HEK293 (cell line): ENCODE measurements around the gene CYP26A1.

Source experiments
- CTCF ChIA-PET: fragments of 350-600 bp; formaldehyde crosslinking; extraction: SDS; loops from one replicate; lab custom pipeline; 2021; ENCODE audit warnings: antibody characterized with exemption; lab: Yijun Ruan, JAX
- POLR2A ChIA-PET: fragments of 300-600 bp; formaldehyde crosslinking; extraction: SDS; loops from one replicate; lab custom pipeline; 2020; ENCODE audit warnings: antibody characterized with exemption, inconsistent platforms; lab: Yijun Ruan, JAX
- H3K27ac ChIP-seq: fragments of 200-500 bp; sonication (Bioruptor generic); 2 replicates; pipeline ENCODE4 v1.5.1; 2014; ENCODE audit warnings: low read depth, low read length, control low read depth, inconsistent platforms; ENCODE audit errors: extremely low read depth
- H3K36me3 ChIP-seq, 2 experiments: fragments of 200-500 bp in 1 of 2; sonication (Bioruptor generic) in 1 of 2; 1 replicate in 1 of 2; 2 replicates in 1 of 2; pipeline ENCODE4 v1.5.1; 2014 to 2017; ENCODE audit warnings: inconsistent platforms in 2 of 2, low read length in 2 of 2; ENCODE audit not compliant: control insufficient read depth in 2 of 2, insufficient read depth in 1 of 2
- H3K4me1 ChIP-seq: fragments of 200-500 bp; sonication (Bioruptor generic); 2 replicates; pipeline ENCODE4 v1.5.1; 2014; ENCODE audit warnings: mild to moderate bottlenecking, low read length, inconsistent platforms; ENCODE audit not compliant: control insufficient read depth, insufficient read depth
- H3K4me3 ChIP-seq: 2 replicates; pipeline ENCODE4 v1.5.1; 2011; ENCODE audit warnings: low read depth, mild to moderate bottlenecking, control low read depth, low read length, moderate library complexity
- H3K9me3 ChIP-seq: fragments of 200-500 bp; sonication (Bioruptor generic); 2 replicates; pipeline ENCODE4 v1.5.1; 2014; ENCODE audit warnings: low read depth, low read length, inconsistent platforms; ENCODE audit not compliant: control insufficient read depth, insufficient read depth
- ELK4 ChIP-seq: IDR thresholded peaks from 2 replicates; pipeline ENCODE4 v1.6.1; 2011; ENCODE audit warnings: mild to moderate bottlenecking, low read depth, low read length, borderline replicate concordance
- FEZF1 ChIP-seq: fragments of 450-650 bp; formaldehyde crosslinking; IDR thresholded peaks from 2 replicates; pipeline ENCODE4 v1.5.1; 2016; ENCODE audit warnings: missing biosample characterization, missing genetic modification characterization
- KLF10 ChIP-seq: fragments of 450-650 bp; IDR thresholded peaks from 2 replicates; pipeline ENCODE4 v1.5.1; 2018; ENCODE audit warnings: missing biosample characterization, mild to moderate bottlenecking, missing genetic modification characterization
- RBAK ChIP-seq: fragments of 450-650 bp; formaldehyde crosslinking; IDR thresholded peaks from 2 replicates; pipeline ENCODE4 v1.5.1; 2016; ENCODE audit warnings: missing biosample characterization, missing genetic modification characterization
- REST ChIP-seq: fragments of 450-650 bp; formaldehyde crosslinking; IDR thresholded peaks from 2 replicates; pipeline ENCODE4 v1.5.1; 2016; ENCODE audit warnings: missing biosample characterization, missing genetic modification characterization
- ZNF10 ChIP-seq: fragments of 450-650 bp; formaldehyde crosslinking; IDR thresholded peaks from 2 replicates; pipeline ENCODE4 v1.5.1; 2017; ENCODE audit warnings: missing biosample characterization, missing genetic modification characterization
- ZNF26 ChIP-seq: fragments of 450-650 bp; formaldehyde crosslinking; IDR thresholded peaks from 2 replicates; pipeline ENCODE4 v1.5.1; 2016; ENCODE audit warnings: missing biosample characterization, missing genetic modification characterization
- ZNF366 ChIP-seq: fragments of 450-650 bp; formaldehyde crosslinking; conservative IDR thresholded peaks from 2 replicates; pipeline ENCODE4 v1.5.1; 2016; ENCODE audit warnings: missing biosample characterization, missing genetic modification characterization
- ZNF404 ChIP-seq: fragments of 450-650 bp; formaldehyde crosslinking; IDR thresholded peaks from 2 replicates; pipeline ENCODE4 v1.5.1; 2017; ENCODE audit warnings: missing biosample characterization, missing genetic modification characterization
- ZNF670 ChIP-seq: fragments of 450-650 bp; formaldehyde crosslinking; IDR thresholded peaks from 2 replicates; pipeline ENCODE4 v1.5.1; 2016; ENCODE audit warnings: missing biosample characterization, missing genetic modification characterization, low read depth
- ZNF707 ChIP-seq: fragments of 450-650 bp; formaldehyde crosslinking; IDR thresholded peaks from 2 replicates; pipeline ENCODE4 v1.5.1; 2016; ENCODE audit warnings: missing biosample characterization, missing genetic modification characterization
- ZNF76 ChIP-seq: fragments of 450-650 bp; formaldehyde crosslinking; IDR thresholded peaks from 2 replicates; pipeline ENCODE4; 2016; ENCODE audit warnings: low read depth, missing biosample characterization, missing genetic modification characterization, borderline replicate concordance
- ZNF792 ChIP-seq: fragments of 450-650 bp; formaldehyde crosslinking; IDR thresholded peaks from 2 replicates; pipeline ENCODE4 v1.5.1; 2016; ENCODE audit warnings: missing biosample characterization, missing genetic modification characterization
- ZNF837 ChIP-seq: fragments of 450-650 bp; formaldehyde crosslinking; IDR thresholded peaks from 2 replicates; pipeline ENCODE4 v1.5.1; 2016; ENCODE audit warnings: missing biosample characterization, missing genetic modification characterization
- TF ChIP-seq, protein P1 (sequence below): fragments of 450-650 bp; formaldehyde crosslinking; IDR thresholded peaks from 2 replicates; pipeline ENCODE4 v1.5.1; 2016; ENCODE audit warnings: missing biosample characterization, missing genetic modification characterization

Gene CYP26A1

DNA sequence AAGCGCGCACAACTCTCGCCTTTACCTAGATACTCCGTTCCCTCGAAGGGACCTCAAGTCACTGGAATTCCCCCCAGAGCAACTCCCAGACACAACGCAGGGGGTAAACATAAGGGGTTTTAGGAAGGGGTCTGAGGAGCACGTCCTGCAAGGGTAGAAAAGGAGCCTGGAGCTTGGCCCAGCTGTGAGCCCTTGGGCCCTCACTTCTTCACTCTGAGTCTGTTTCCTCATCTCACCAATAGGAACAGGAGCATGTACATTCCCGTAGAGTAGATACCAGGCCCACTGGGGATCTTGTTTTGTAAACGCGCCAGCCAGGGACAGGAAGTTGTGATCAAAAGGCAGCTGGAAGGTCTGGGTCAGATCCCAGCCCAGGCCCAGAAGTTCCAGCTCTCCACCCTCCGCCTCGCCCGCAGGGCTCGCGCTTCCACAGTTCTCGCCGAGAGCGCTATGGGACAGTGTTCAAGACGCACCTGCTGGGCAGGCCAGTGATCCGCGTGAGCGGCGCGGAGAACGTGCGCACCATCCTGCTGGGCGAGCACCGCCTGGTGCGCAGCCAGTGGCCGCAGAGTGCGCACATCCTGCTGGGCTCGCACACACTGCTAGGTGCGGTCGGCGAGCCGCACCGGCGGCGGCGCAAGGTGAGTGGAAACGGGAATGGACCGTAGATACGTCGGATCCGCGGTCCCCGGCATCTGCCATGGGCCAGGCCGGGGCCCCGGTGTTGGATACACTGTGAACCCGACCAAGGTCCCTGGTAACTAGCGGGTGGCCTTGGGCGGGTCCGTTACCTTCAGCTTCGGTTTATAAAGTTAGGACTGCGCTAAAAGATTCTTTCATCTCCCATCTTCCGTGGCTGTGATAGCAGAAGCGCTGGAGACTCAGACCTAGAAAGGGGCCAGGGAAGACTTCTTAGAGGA, 11.8 kb upstream of the CYP26A1 start:
- CTCF ChIA-PET, result interaction anchor here (0.7 to 1.1 kb wide), 2 partner anchors 8 to 49 kb away, joined by 3 to 4 read pairs; no protein-coding TSS in a partner anchor
- H3K4me1 ChIP-seq, result no peaks in the 10 kb centered on the region
- H3K36me3 ChIP-seq, result peaks cover 0 to 29% of the 10 kb centered on the region in 2 experiments; a peak in 1 of 3 replicates
- POLR2A ChIA-PET, result no interaction called here
- no peaks in the 10 kb centered on the region for H3K9me3 ChIP-seq
- TF ChIP-seq ELK4, result no peak
- H3K27ac ChIP-seq, result no peak overlapping the region
- no peak overlapping the region for H3K4me3 ChIP-seq

- POLR2A ChIA-PET, result no interaction called here
- peaks cover 0 to 29% of the 10 kb centered on the region in 2 experiments; a peak in 1 of 3 replicates for H3K36me3 ChIP-seq
- no peaks in the 10 kb centered on the region for H3K9me3 ChIP-seq
- no peak overlapping the region for H3K27ac ChIP-seq
- no peak overlapping the region for H3K4me3 ChIP-seq
- no peaks in the 10 kb centered on the region for H3K4me1 ChIP-seq
- CTCF ChIA-PET, result interaction anchor here (0.7 to 1.1 kb wide), 2 partner anchors 9 to 49 kb away, joined by 3 to 4 read pairs; no protein-coding TSS in a partner anchor
- TF ChIP-seq ZNF670 (tag by site-specific recombination) (no peak), ZNF707 (tag by site-specific recombination) (no peak), ZNF404 (tag by site-specific recombination) (no peak), ZNF792 (no peak), ZNF10 (tag by site-specific recombination) (no peak), REST (no peak), KLF10 (no peak), ZNF837 (tag by site-specific recombination) (no peak), FEZF1 (tag by site-specific recombination) (no peak), ZNF366 (no peak), RBAK (tag by site-specific recombination) (no peak), ZNF26 (tag by site-specific recombination) (no peak), ZNF76 (tag by site-specific recombination) (no peak)
- TF ChIP-seq, protein P1, sequence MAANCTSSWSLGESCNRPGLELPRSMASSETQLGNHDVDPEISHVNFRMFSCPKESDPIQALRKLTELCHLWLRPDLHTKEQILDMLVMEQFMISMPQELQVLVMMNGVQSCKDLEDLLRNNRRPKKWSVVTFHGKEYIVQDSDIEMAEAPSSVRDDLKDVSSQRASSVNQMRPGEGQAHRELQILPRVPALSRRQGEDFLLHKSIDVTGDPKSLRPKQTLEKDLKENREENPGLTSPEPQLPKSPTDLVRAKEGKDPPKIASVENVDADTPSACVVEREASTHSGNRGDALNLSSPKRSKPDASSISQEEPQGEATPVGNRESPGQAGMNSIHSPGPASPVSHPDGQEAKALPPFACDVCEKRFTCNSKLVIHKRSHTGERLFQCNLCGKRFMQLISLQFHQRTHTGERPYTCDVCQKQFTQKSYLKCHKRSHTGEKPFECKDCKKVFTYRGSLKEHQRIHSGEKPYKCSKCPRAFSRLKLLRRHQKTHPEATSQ, result no peak
Observed at GRCh38 chr10:93062514-93063143, 11.1 kb upstream of the CYP26A1 start.
